Measurements from ENCODE around the gene MORC2.
A peak's percentile ranks its signal among the peaks of the same experiment; 100 is the strongest.

MORC2 gene

GRCh38 chr22:30968015-30968923 lies at the start of gene MORC2:
TSS of gene MORC2 (minus strand) at chr22:30968774. CDS start at chr22:30967889, 885 bp downstream.
- no peak for DNase-seq (ENCODE audit: low read depth in 2 of 2)

DNA sequence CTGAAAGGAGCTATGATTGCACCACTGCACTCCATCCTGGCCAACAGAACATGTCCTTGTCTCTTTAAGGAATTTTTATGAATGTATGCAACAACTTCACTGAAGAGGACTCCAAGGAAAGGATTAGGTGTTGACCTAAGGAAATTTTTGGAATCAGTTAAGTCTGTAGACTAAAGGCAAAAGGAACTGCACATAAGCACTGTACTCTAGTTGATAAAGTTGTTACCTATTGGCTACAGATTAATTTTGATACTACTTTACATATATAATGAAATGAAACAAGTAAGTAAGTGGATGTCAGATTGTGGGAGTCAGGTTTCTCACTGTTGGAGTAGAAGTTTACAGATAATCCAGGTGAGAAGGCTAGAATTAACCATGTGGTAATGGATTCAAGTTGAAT lies 37.0 kb upstream of the MORC2 start:
- no peak for DNase-seq (ENCODE audit: low read depth in 2 of 2)

DNA sequence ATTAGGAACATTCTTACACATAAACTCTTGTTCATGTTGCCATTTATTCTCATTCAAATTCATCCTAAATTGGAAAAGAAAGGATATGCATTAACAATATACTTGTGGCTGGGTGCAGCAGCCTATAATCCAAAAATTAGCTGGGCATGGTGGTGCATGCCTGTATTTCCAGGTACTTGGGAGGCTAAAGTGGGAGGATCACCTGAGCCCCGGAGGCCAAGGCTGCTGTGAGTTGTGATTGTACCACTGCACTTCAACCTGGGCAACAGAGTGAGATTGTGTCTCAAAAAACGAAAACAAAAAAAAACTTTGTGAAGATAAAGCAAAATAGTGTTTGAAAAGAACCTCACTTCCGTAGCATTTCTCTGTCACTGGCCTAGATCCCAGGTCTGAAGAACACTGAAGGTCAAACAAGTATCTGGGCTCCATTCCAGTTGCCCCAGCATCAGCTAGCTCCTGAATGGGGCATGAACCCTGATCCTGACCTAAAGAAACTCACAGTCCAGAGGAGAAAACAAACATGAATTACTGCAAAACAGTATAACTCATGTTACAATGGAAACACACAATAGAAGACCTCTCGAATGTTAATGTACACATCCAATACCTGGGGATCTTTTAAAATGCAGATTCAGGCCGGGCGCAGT lies 32.7 kb upstream of the MORC2 start:
- no peak for DNase-seq (ENCODE audit: low read depth in 2 of 2)

GRCh38 chr22:30998329-30998728 lies 29.8 kb upstream of the MORC2 start:
- DNase-seq (ENCODE audit: low read depth in 2 of 2): no peak

DNA sequence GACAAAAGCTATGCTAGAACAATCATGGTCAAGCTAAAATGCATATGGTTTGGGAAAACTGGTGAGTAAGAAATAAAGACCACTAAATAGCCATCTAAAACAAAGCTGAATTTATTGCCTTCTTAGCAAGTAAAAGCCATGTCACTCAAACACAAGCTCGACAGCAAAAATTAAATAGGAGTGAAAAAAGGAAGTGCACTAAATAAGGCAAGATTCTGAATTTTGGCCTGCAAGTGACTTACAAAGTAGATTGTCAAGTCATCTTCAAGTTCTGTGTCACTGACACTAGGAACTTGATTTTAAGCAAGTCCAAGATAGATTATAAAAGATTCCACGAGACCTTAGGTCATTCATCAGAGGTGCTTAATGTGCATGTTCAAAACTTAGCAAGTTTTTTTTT lies 27.9 kb upstream of the MORC2 start:
- DNase-seq (ENCODE audit: low read depth in 2 of 2): no peak

- no peak for DNase-seq (ENCODE audit: low read depth in 2 of 2)
Measured at GRCh38 chr22:30994960-30995359, 26.4 kb upstream of the MORC2 start.

DNA sequence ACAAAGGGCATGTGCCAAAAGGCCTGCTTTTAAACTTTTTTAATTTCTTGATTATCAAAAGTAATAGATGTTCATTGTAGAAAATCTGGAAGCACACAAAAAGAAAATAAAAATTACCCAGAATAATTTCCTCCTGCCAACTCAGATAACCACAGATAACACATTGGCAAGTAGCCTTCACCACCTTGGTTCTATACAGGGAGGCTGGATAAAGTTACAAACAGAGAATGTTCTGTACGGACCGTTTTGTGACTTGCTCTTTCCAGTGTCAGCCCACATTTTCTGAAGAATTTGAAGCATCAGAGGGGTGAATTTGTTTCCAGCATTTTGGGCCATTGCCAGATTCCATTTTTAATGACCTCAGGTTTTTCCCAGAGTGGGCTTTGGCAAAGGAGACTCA lies 24.0 kb upstream of the MORC2 start:
- no peak for DNase-seq (ENCODE audit: low read depth in 2 of 2)

- no peak for DNase-seq (ENCODE audit: low read depth in 2 of 2)
Measured at GRCh38 chr22:30990690-30991089, 22.1 kb upstream of the MORC2 start.

DNA sequence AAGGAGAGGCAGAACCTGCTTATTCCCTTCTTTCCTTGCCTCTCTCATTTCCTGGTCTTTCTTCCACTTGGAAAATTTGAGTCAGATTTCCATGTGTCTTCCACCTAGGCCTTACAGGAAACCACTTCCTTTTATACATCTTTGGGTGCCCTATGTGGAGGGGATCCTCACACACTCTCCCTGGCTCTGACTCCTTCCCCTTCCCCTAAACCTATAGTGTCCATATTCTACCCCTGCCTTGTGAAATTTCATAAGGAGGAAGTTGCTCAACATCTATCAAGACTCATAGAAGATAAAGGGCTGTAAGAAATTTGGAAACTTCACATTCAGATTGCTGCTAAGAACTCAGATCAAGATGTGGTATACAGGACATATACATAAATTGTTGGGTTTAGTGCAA lies 20.9 kb upstream of the MORC2 start:
- no peak for DNase-seq (ENCODE audit: low read depth in 2 of 2)

- no peak for DNase-seq (ENCODE audit: low read depth in 2 of 2)
Measured at GRCh38 chr22:30985561-30986208, 17.1 kb upstream of the MORC2 start.

- DNase-seq (ENCODE audit: low read depth in 2 of 2): no peak
Measured at GRCh38 chr22:30984317-30984716, 15.7 kb upstream of the MORC2 start.

- no peak for DNase-seq (ENCODE audit: low read depth in 2 of 2)
Measured at GRCh38 chr22:30982512-30982911, 13.9 kb upstream of the MORC2 start.

GRCh38 chr22:30979932-30980331 lies 11.4 kb upstream of the MORC2 start:
- DNase-seq (ENCODE audit: low read depth in 2 of 2): no peak

- DNase-seq (ENCODE audit: low read depth in 2 of 2): no peak
Measured at GRCh38 chr22:30978304-30978962, 9.9 kb upstream of the MORC2 start.

DNA sequence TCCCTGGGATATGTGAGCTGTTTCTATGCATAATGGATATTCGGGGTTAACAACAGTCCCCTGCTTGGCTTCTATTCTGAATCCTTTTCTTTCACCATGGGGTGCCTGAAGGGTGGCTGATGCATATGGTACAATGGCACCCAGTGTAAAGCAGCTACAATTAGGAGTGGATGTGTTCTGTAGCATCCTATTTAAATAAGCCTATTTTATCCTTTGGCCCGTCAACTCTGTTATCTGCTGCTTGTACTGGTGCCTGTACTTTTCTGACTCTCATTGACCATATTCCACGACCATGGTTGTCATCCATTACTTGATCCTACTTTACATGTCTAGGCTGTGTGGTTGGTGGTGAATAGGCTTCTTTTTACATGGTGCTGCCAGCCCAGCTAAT lies 1.8 kb upstream of the MORC2 start:
- no peak for DNase-seq (ENCODE audit: low read depth in 2 of 2)

DNA sequence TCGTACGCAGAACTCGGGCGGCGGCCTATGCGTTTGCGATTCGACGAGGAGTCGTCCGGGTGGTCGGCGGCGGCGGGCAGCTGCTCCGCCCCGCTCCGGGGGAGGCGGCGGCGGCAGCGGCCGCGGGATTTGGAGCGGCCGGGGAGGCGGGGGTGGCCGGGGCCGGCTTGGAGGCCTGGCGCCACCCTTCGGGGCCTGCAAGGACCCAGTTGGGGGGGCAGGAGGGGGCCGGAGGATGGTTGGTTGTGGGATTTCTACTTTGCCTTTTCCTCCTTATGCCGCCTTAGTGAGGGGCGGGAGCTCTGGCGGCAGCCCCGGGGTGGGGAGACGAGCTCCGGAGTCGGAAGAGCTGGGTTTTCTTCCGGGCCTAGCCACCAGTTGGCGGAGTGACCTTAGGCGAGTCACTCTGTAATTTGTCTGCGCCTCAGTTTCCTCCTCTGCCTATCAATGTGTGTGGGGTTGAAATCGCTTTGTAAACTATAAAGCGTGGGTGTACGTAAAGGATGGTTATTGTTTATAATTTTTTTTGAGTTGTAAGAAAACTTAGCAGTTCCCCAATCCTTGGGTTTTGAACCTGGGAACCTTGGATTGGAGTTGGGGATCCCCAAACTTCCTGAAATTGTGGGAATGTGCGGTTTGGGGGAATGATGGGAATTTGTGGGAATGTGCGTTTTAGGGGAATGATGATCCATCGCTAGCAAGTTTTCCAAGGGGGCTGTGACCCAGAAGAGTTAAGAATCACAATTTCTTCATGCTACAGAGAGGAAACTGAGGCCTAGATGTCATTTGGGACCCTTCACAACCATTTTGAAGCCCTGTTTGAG lies 1.2 kb upstream of the MORC2 start:
- peak; percentile 11 to 14 for DNase-seq (ENCODE audit: low read depth in 2 of 2)

GRCh38 chr22:30968924-30969531 lies 454 bp upstream of the MORC2 start, which contains the start of gene TUG1:
TSS of gene TUG1 (plus strand) at chr22:30969265.
- peak; percentile 93 for DNase-seq (ENCODE audit: low read depth in 2 of 2)

- no peak for DNase-seq (ENCODE audit: low read depth in 2 of 2)
Measured at GRCh38 chr22:30964858-30965257, 3.7 kb downstream of the MORC2 start.

DNA sequence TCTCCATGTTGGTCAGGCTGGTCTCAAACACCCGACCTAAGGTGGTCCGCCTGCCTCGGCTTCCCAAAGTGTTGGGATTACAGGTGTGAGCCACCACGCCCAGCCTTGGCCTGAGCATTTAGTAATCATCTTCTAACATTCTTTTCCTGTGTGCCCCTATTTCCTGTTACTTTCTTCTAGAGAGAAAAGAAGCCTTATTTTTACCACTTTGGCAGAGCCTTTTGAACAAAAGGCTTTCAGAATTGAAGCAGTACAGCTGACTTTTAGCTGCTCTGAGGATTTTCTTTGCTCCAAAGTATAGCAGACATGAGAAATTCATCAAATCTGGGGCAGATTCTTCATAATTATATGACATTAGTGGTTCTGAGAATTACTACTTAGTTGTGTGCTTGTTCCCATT lies 13.4 kb downstream of the MORC2 start:
- DNase-seq (ENCODE audit: low read depth in 2 of 2): no peak

- no peak for DNase-seq (ENCODE audit: low read depth in 2 of 2)
Measured at GRCh38 chr22:30953206-30953605, 15.4 kb downstream of the MORC2 start.

Measured in activated CD4-positive, alpha-beta T cell treated with anti-CD3 and anti-CD28 coated beads for 24 hours (primary cell).